ENCODE results near the gene UNC13A.

- TF ChIP-seq POLR2A (IDR thresholded peaks at IDR 0.05) = no peak
- no peak for TF ChIP-seq CTCF (IDR thresholded peaks at IDR 0.05)
Measured at GRCh38 chr19:17556995-17557394, 131.2 kb downstream of the UNC13A start.
